Brain microvascular endothelial cell (primary cell): ENCODE measurements around the gene BMI1.
A peak's percentile ranks its signal among the peaks of the same experiment; 100 is the strongest.

ENCODE experiments used
- DNase-seq: peaks from one replicate; pipeline ENCODE4 v3.0.0-alpha.2; 2020
- H3K27ac ChIP-seq: fragments of 250-450 bp; sonication (Bioruptor Pico); 2 replicates; pipeline ENCODE4 v1.5.1; 2020; ENCODE audit warnings: mild to moderate bottlenecking, moderate library complexity
- H3K27me3 ChIP-seq: fragments of 250-450 bp; sonication (Bioruptor Pico); replicated peaks from 2 replicates; pipeline ENCODE4 v1.5.1; 2020; ENCODE audit warnings: mild to moderate bottlenecking
- H3K36me3 ChIP-seq: fragments of 250-450 bp; sonication (Bioruptor Pico); replicated peaks from 2 replicates; pipeline ENCODE4 v1.5.1; 2020; ENCODE audit warnings: mild to moderate bottlenecking
- H3K4me3 ChIP-seq: 2 replicates; pipeline ENCODE4 v1.5.1; 2011; ENCODE audit warnings: low read depth, mild to moderate bottlenecking, control low read depth, low read length, moderate library complexity
- CTCF ChIP-seq: IDR thresholded peaks from 2 replicates; pipeline ENCODE4 v1.5.1; 2011; ENCODE audit warnings: low read depth, mild to moderate bottlenecking, moderate library complexity, low read length, control low read depth, inconsistent platforms; ENCODE audit errors: missing control alignments
- in situ Hi-C: cut with HindIII; loops from 2 replicates; pipeline ENCODE4 v1.10.0; 2017; ENCODE audit warnings: low sequenced_read_pairs, low pct_ligation_motif_present

The BMI1 gene

GRCh38 chr10:22368981-22369380 lies 48.1 kb downstream of the BMI1 start:
- Histone ChIP-seq H3K36me3 (no peaks in the 10 kb centered on the region), H3K4me3 (no peak overlapping the region), H3K27ac (no peak overlapping the region), H3K27me3 (no peaks in the 10 kb centered on the region)
- in situ Hi-C loops: no loop called here
- DNase-seq: no peak
- TF ChIP-seq CTCF: no peak

GRCh38 chr10:22369434-22370072 lies 48.7 kb downstream of the BMI1 start:
- TF ChIP-seq CTCF: no peak
- H3K36me3 ChIP-seq: no peaks in the 10 kb centered on the region

GRCh38 chr10:22370320-22370719 lies 49.4 kb downstream of the BMI1 start:
- Histone ChIP-seq H3K27ac (no peak overlapping the region), H3K4me3 (no peak overlapping the region), H3K36me3 (no peaks in the 10 kb centered on the region), H3K27me3 (no peaks in the 10 kb centered on the region)
- no peak for TF ChIP-seq CTCF
- in situ Hi-C loops: no loop called here
- DNase-seq: no peak

More at GRCh38 chr10:22369434-22370072, 48.7 kb downstream of the BMI1 start:
- Histone ChIP-seq H3K27ac (no peak overlapping the region), H3K27me3 (no peaks in the 10 kb centered on the region), H3K4me3 (no peak overlapping the region)
- in situ Hi-C loops: no loop called here
- DNase-seq: peak; percentile 3

GRCh38 chr10:22372298-22372697 lies 51.4 kb downstream of the BMI1 start:
- Histone ChIP-seq H3K27me3 (no peaks in the 10 kb centered on the region), H3K4me3 (no peak overlapping the region), H3K27ac (no peak overlapping the region), H3K36me3 (no peaks in the 10 kb centered on the region)
- in situ Hi-C loops: no loop called here
- no peak for DNase-seq
- TF ChIP-seq CTCF: no peak

GRCh38 chr10:22372917-22373316 lies 52.0 kb downstream of the BMI1 start:
- in situ Hi-C loops: no loop called here
- DNase-seq: no peak

More at GRCh38 chr10:22372917-22373316, 52.0 kb downstream of the BMI1 start:
- TF ChIP-seq CTCF: no peak
- H3K4me3 ChIP-seq: no peak overlapping the region
- H3K27ac ChIP-seq: no peak overlapping the region
- no peaks in the 10 kb centered on the region for H3K36me3 ChIP-seq
- H3K27me3 ChIP-seq: no peaks in the 10 kb centered on the region
